Liver (tissue), 9 donors: ENCODE measurements around the gene CORO1A. TPM values are rescaled to one million over a fixed set of nuclear protein-coding genes. Genes with fewer than 3 reads are reported as not detected.

Source experiments
- DNase-seq: peaks from one replicate; pipeline ENCODE4 v3.0.0-alpha.2; 2017; ENCODE audit warnings: low spot score
- H3K27ac ChIP-seq, 2 donors: one replicate each; pipeline ENCODE4 v1.7.0; 2013; ENCODE audit warnings: inconsistent platforms in 2 of 2, low read length in 2 of 2, control low read depth in 1 of 2, low read depth in 1 of 2, mild to moderate bottlenecking in 1 of 2
- H3K27me3 ChIP-seq, 4 donors: one replicate each; pipeline versions ENCODE4 v1.6.1 to v1.7.0; 2013; ENCODE audit warnings: low read length in 3 of 4, inconsistent platforms in 1 of 4, mild to moderate bottlenecking in 1 of 4, moderate library complexity in 1 of 4; ENCODE audit not compliant: control insufficient read depth in 4 of 4, insufficient read depth in 4 of 4
- H3K36me3 ChIP-seq, 4 donors: one replicate each; pipeline versions ENCODE4 v1.6.1 to v1.7.0; 2013; ENCODE audit warnings: low read length in 3 of 4, mild to moderate bottlenecking in 3 of 4, low read depth in 1 of 4, moderate library complexity in 1 of 4; ENCODE audit not compliant: control insufficient read depth in 4 of 4, insufficient read depth in 3 of 4
- H3K4me1 ChIP-seq, 4 donors: one replicate each; pipeline versions ENCODE4 v1.6.1 to v1.7.0; 2013; ENCODE audit warnings: low read length in 3 of 4, mild to moderate bottlenecking in 3 of 4, moderate library complexity in 1 of 4; ENCODE audit not compliant: control insufficient read depth in 4 of 4, insufficient read depth in 4 of 4
- H3K4me3 ChIP-seq, 3 donors: one replicate each; pipeline versions ENCODE4 v1.6.1 to v1.7.0; 2013; ENCODE audit warnings: low read length in 3 of 3, control low read depth in 1 of 3, low read depth in 1 of 3, mild to moderate bottlenecking in 1 of 3
- H3K9ac ChIP-seq, 2 donors: one replicate each; pipeline ENCODE4 v1.7.0; 2013; ENCODE audit warnings: low read length in 2 of 2, mild to moderate bottlenecking in 2 of 2, moderate library complexity in 2 of 2, control low read depth in 1 of 2, low read depth in 1 of 2
- H3K9me3 ChIP-seq, 4 donors: one replicate each; pipeline versions ENCODE4 v1.6.1 to v1.7.0; 2013; ENCODE audit warnings: low read length in 3 of 4; ENCODE audit not compliant: control insufficient read depth in 4 of 4
- EGR1 ChIP-seq, 2 donors: IDR thresholded peaks; 2 replicates each; pipeline ENCODE4 v1.6.1; 2016 to 2018; ENCODE audit warnings: antibody characterized with exemption in 2 of 2, low read depth in 2 of 2
- FOXA1 ChIP-seq: IDR thresholded peaks from 2 replicates; pipeline ENCODE4 v1.6.1; 2016; ENCODE audit warnings: antibody characterized with exemption
- FOXA2 ChIP-seq: IDR thresholded peaks from 2 replicates; pipeline ENCODE4 v1.6.1; 2016; ENCODE audit warnings: antibody characterized with exemption
- GABPA ChIP-seq, 2 donors: IDR thresholded peaks in 1 of 2; conservative IDR thresholded peaks in 1 of 2; 2 replicates each; pipeline ENCODE4 v1.6.1; 2016; ENCODE audit warnings: antibody characterized with exemption in 2 of 2, mild to moderate bottlenecking in 1 of 2, moderate library complexity in 1 of 2
- HNF4A ChIP-seq, 2 donors: conservative IDR thresholded peaks; 2 replicates each; pipeline ENCODE4 v1.6.1; 2016; ENCODE audit warnings: antibody characterized with exemption in 2 of 2, mild to moderate bottlenecking in 2 of 2
- HNF4G ChIP-seq: IDR thresholded peaks from 2 replicates; pipeline ENCODE4 v1.6.1; 2016; ENCODE audit warnings: antibody characterized with exemption
- JUND ChIP-seq, 2 donors: IDR thresholded peaks; 2 replicates each; pipeline ENCODE4 v1.6.1; 2016; ENCODE audit warnings: antibody characterized with exemption in 2 of 2
- NR2F2 ChIP-seq: IDR thresholded peaks from 2 replicates; pipeline ENCODE4 v1.6.1; 2016; ENCODE audit warnings: antibody characterized with exemption
- RAD21 ChIP-seq, 2 donors: IDR thresholded peaks; 2 replicates each; pipeline ENCODE4 v1.6.1; 2016; ENCODE audit warnings: antibody characterized with exemption in 2 of 2, mild to moderate bottlenecking in 2 of 2
- RXRA ChIP-seq, 2 donors: IDR thresholded peaks; 2 replicates each; pipeline ENCODE4 v1.6.1; 2017 to 2018; ENCODE audit warnings: antibody characterized with exemption in 2 of 2, mild to moderate bottlenecking in 1 of 2
- SP1 ChIP-seq: IDR thresholded peaks from 2 replicates; pipeline ENCODE4 v1.6.1; 2018; ENCODE audit warnings: antibody characterized with exemption, mild to moderate bottlenecking
- TAF1 ChIP-seq: conservative IDR thresholded peaks from 2 replicates; pipeline ENCODE4 v1.6.1; 2016; ENCODE audit warnings: antibody characterized with exemption, mild to moderate bottlenecking
- YY1 ChIP-seq: IDR thresholded peaks from 2 replicates; pipeline ENCODE4 v1.6.1; 2016; ENCODE audit warnings: antibody characterized with exemption, mild to moderate bottlenecking
- whole genome bisulfite sequencing: extraction: QIAGEN DNeasy Blood & Tissue Kit; methylation state at CpG from one replicate; pipeline ENCODE4 v1.1.7; 2013; 5-methylcytosine and 5-hydroxymethylcytosine counted together
- polyA plus RNA-seq, 2 donors: library from polyadenylated mRNA; stranded (reverse) in 1 of 2; unstranded in 1 of 2; fragments of 200-250 nt in 1 of 2; fragments of >200 nt in 1 of 2; fragmentation: Nextera tagmentation in 1 of 2; extraction: Ambion mirVana in 1 of 2; gene quantifications; one replicate each; pipeline versions ENCODE4 v1.2.1 to v1.2.3, GENCODE V29; 2013 to 2015
- total RNA-seq, 2 donors: library from RNA; depleted of rRNA; stranded (reverse); fragments of >200 nt; gene quantifications; one replicate each; pipeline ENCODE4 v1.2.3, GENCODE V29; 2014
- TF ChIP-seq, protein P1 (sequence below): IDR thresholded peaks from 2 replicates; pipeline ENCODE4 v1.6.1; 2016; ENCODE audit warnings: antibody characterized with exemption, mild to moderate bottlenecking
- TF ChIP-seq, protein P2 (sequence below): IDR thresholded peaks from 2 replicates; pipeline ENCODE4 v1.6.1; 2016; ENCODE audit warnings: antibody characterized with exemption
- TF ChIP-seq, protein P3 (sequence below): IDR thresholded peaks from 2 replicates; pipeline ENCODE4 v1.6.1; 2016; ENCODE audit warnings: antibody characterized with exemption
- TF ChIP-seq, protein P4 (sequence below): IDR thresholded peaks from 2 replicates; pipeline ENCODE4 v1.6.1; 2016; ENCODE audit warnings: antibody characterized with exemption
- donor health status: healthy.
- donor health status: healthy.
- donor health status: healthy.
- donor health status: healthy.
- donor health status: healthy.

Gene CORO1A
- total and polyA plus RNA-seq, 4 donors, result 6.0 to 26.7 (median 14.7) TPM

DNA sequence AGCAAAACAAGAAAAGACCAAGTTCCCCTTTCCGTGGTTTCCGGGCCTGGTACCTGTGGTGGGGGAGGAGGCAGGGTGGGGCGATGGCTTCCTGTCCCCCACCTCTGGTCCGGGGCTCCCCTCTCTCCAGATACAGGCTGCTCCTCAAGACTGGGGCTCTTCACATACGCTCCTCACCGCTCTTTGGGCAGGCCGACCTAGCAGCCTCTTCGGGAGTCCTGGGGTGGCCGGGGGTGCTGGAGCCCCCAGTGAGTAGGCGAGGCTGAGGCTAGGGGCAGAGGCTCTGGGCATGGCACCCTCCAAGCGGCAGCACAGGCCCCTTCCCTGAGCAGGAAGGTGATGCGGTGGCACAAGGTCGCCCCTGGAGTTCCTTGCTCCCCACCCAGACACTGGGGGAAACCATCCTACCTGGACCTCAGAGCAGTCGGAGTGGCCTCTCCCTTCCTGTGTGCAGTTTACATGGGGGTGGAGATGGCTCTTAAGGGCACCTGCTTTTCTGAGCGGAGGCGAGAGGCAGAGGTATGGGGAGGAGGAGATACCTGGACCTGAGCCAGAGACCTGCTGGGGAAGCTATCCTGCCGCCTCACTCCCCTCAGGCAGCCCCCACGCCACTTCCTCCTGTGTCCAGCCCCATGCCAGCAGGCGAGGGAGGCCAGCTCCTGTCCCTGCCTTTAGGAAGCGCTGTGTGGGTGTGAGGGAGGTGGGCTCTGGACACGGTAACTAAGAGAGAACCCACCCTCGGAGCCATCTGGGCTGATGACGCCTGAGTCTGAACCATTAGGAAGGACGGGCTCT, 891 bp downstream of the CORO1A start:
- peak overlapping the region; percentile 62 to 67 for H3K27ac ChIP-seq
- H3K36me3 ChIP-seq, result peaks cover 0 to 2% (median 0%) of the 10 kb centered on the region in 4 donors
- H3K4me3 ChIP-seq, result peak overlapping the region; percentile 10 to 66 (median 41)
- no peaks in the 10 kb centered on the region for H3K27me3 ChIP-seq
- H3K9me3 ChIP-seq, result no peaks in the 10 kb centered on the region
- peak overlapping the region; percentile 39 to 56 for H3K9ac ChIP-seq
- DNase-seq, result no peak
- WGBS, result 51% methylated on average over 24 of the region's 24 CpGs
- peaks cover 0 to 18% (median 2%) of the 10 kb centered on the region in 4 donors for H3K4me1 ChIP-seq
- TF ChIP-seq HNF4G, result no peak
- no peak for TF ChIP-seq NR2F2
- TF ChIP-seq EGR1 (IDR thresholded peaks at IDR 0.05; ENCODE audit: low read depth in 2 of 2), result no peak
- TF ChIP-seq, protein P1, sequence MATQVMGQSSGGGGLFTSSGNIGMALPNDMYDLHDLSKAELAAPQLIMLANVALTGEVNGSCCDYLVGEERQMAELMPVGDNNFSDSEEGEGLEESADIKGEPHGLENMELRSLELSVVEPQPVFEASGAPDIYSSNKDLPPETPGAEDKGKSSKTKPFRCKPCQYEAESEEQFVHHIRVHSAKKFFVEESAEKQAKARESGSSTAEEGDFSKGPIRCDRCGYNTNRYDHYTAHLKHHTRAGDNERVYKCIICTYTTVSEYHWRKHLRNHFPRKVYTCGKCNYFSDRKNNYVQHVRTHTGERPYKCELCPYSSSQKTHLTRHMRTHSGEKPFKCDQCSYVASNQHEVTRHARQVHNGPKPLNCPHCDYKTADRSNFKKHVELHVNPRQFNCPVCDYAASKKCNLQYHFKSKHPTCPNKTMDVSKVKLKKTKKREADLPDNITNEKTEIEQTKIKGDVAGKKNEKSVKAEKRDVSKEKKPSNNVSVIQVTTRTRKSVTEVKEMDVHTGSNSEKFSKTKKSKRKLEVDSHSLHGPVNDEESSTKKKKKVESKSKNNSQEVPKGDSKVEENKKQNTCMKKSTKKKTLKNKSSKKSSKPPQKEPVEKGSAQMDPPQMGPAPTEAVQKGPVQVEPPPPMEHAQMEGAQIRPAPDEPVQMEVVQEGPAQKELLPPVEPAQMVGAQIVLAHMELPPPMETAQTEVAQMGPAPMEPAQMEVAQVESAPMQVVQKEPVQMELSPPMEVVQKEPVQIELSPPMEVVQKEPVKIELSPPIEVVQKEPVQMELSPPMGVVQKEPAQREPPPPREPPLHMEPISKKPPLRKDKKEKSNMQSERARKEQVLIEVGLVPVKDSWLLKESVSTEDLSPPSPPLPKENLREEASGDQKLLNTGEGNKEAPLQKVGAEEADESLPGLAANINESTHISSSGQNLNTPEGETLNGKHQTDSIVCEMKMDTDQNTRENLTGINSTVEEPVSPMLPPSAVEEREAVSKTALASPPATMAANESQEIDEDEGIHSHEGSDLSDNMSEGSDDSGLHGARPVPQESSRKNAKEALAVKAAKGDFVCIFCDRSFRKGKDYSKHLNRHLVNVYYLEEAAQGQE, result no peak
- no peak for TF ChIP-seq FOXA1
- no peak for TF ChIP-seq JUND (IDR thresholded peaks at IDR 0.05)
- TF ChIP-seq YY1, result no peak
- TF ChIP-seq, protein P2, sequence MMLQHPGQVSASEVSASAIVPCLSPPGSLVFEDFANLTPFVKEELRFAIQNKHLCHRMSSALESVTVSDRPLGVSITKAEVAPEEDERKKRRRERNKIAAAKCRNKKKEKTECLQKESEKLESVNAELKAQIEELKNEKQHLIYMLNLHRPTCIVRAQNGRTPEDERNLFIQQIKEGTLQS, result no peak
- TF ChIP-seq SP1, result no peak
- TF ChIP-seq GABPA (IDR thresholded peaks at IDR 0.05 in 1 of 2, conservative IDR thresholded peaks at IDR 0.05 in 1 of 2), result no peak

DNA sequence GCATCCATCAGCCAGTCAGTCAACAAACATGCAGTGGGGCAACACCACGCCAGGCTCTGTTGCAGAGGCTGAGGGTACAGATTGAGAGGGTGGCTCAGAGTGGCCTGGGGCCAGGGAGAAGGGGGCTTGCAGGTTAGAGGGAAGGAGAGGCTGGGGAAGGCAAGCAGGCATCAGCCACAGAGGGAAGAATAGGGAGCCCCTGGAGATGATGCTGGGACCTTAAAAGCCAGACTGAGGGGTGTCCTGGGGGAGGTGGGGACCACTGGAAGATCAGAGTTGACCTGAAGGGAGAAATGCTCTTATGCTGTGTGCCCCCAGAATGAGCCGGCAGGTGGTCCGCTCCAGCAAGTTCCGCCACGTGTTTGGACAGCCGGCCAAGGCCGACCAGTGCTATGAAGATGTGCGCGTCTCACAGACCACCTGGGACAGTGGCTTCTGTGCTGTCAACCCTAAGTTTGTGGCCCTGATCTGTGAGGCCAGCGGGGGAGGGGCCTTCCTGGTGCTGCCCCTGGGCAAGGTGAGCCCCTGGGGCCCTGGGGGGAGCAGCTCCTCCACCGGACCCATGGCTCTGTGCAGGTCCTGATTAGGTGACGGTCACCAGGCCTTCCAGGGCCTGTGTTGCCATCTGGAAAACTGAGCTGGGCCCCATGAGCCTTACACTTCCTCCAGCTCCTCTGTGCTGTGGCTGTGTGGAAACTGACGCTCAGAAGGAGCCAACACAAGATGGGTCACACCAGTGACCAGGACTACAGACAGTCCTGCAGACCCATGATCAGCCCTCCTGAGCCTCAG, 1.7 kb downstream of the CORO1A start:
- no peaks in the 10 kb centered on the region for H3K9me3 ChIP-seq
- H3K4me1 ChIP-seq, result peaks cover 0 to 18% (median 2%) of the 10 kb centered on the region in 4 donors
- H3K27me3 ChIP-seq, result no peaks in the 10 kb centered on the region
- no peak for DNase-seq
- 81% methylated on average over 13 of the region's 13 CpGs for WGBS
- H3K9ac ChIP-seq, result peak overlapping the region; percentile 39 to 56
- peak overlapping the region; percentile 10 to 66 (median 41) for H3K4me3 ChIP-seq
- TF ChIP-seq, protein P3, sequence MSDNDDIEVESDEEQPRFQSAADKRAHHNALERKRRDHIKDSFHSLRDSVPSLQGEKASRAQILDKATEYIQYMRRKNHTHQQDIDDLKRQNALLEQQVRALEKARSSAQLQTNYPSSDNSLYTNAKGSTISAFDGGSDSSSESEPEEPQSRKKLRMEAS, result no peak
- TF ChIP-seq HNF4G (no peak), RAD21 (IDR thresholded peaks at IDR 0.05) (no peak), NR2F2 (no peak), EGR1 (IDR thresholded peaks at IDR 0.05; ENCODE audit: low read depth in 2 of 2) (no peak), FOXA2 (no peak), GABPA (IDR thresholded peaks at IDR 0.05 in 1 of 2, conservative IDR thresholded peaks at IDR 0.05 in 1 of 2) (no peak), HNF4A (conservative IDR thresholded peaks at IDR 0.05) (no peak), TAF1 (no peak), SP1 (no peak), YY1 (no peak), RXRA (IDR thresholded peaks at IDR 0.05) (no peak), JUND (IDR thresholded peaks at IDR 0.05) (no peak), FOXA1 (no peak)
- TF ChIP-seq, protein P2, result no peak
- TF ChIP-seq, protein P4, sequence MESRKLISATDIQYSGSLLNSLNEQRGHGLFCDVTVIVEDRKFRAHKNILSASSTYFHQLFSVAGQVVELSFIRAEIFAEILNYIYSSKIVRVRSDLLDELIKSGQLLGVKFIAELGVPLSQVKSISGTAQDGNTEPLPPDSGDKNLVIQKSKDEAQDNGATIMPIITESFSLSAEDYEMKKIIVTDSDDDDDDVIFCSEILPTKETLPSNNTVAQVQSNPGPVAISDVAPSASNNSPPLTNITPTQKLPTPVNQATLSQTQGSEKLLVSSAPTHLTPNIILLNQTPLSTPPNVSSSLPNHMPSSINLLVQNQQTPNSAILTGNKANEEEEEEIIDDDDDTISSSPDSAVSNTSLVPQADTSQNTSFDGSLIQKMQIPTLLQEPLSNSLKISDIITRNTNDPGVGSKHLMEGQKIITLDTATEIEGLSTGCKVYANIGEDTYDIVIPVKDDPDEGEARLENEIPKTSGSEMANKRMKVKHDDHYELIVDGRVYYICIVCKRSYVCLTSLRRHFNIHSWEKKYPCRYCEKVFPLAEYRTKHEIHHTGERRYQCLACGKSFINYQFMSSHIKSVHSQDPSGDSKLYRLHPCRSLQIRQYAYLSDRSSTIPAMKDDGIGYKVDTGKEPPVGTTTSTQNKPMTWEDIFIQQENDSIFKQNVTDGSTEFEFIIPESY, result no peak
- H3K27ac ChIP-seq, result peak overlapping the region; percentile 62 to 67
- H3K36me3 ChIP-seq, result peaks cover 0 to 2% (median 0%) of the 10 kb centered on the region in 4 donors
